Measurements from ENCODE around the gene MMP25.

Gene MMP25

GRCh38 chr16:3097266-3097665 is 50.9 kb downstream of the MMP25 start:
- no peak for DNase-seq

GRCh38 chr16:3098459-3099394 is 52.4 kb downstream of the MMP25 start, which contains the start of gene ZSCAN10:
Gene ZSCAN10, minus strand, starts transcription at chr16:3099294. Its CDS starts 6,357 bp downstream, at chr16:3092937.
- DNase-seq: no peak

GRCh38 chr16:3099395-3099731 is 53.0 kb downstream of the MMP25 start:
- no peak for DNase-seq

GRCh38 chr16:3099732-3100499 is 53.6 kb downstream of the MMP25 start:
- peak; percentile 79 for DNase-seq

- DNase-seq: no peak
Observed at GRCh38 chr16:3101018-3101840, 54.9 kb downstream of the MMP25 start.

GRCh38 chr16:3101841-3102470 is 55.6 kb downstream of the MMP25 start:
- no peak for DNase-seq

GRCh38 chr16:3106205-3106928 is 60.0 kb downstream of the MMP25 start:
- peak; percentile 86 for DNase-seq

Measured in activated CD4-positive, alpha-beta T cell treated with anti-CD3 and anti-CD28 coated beads for 1 hour (primary cell).